ENCODE results near the gene FOCAD.

GRCh38 chr9:20838218-20838617 lies 154.2 kb downstream of the FOCAD start:
- TF ChIP-seq CTCF (IDR thresholded peaks at IDR 0.05) (no peak), POLR2A (IDR thresholded peaks at IDR 0.05) (no peak)
